Measurements from ENCODE around the gene INO80D.
A peak's percentile ranks its signal among the peaks of the same experiment; 100 is the strongest.

Gene INO80D

DNA sequence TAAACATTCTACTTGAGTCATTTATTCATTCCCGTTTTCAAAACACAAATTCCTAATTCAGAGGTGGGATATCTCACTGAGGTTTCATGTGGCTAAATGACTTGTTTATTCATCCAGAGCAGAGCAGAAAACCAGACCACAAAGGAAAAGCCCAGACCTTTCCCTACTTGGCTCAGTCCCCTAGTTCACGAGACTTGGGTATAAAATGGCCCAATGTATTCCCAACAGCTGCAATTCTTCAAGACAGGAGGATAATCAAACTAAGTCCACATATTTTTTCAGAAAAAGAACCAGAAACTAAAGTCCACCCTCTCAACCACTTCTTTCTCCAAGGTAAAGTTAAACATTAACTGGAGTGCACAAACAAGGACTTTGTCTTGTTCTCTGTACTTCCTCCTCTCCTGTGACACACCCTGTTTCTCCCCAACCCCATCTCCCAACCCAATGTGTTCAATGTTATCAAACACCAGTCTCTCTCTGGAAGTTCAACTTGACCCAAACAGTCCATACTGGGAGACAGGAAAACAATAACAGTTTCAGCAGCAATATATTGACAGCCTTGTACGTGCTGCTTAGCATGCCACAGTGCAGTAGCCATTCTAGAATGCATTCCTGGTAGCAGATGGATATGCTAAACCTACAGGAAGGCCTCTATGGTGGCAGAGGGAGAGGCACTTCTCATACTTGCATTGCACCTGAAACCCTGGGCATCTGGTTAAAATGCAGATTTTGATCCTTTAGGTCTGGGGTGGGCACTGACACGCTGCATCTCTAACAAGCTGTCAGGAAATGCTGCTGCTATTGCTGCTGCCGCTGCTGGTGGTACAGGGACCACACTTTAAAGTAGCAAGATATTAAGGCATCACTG is 110.7 kb downstream of the INO80D start:
- DNase-seq, result no peak

- no peak for DNase-seq
Observed at GRCh38 chr2:205972113-205972512, 113.9 kb downstream of the INO80D start.

DNA sequence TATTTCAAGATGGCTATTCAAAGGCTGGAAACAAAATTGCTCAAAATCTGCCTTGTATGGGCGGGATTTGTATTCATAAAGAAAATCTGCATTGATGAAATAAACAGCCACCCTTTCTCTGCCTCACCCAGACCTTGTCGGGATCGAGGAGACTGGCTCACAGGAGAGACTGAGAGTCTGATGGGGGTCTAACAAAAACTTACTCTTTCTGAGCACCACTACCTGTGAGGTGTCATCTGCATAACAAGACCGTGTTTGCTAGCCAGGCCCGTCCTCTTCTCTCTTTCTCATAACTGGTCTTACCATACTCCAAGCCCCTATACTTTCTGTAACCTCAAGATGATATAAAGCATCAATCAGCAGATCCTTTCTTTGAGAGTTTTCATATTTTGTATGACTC is 115.6 kb downstream of the INO80D start:
- DNase-seq, result no peak

DNA sequence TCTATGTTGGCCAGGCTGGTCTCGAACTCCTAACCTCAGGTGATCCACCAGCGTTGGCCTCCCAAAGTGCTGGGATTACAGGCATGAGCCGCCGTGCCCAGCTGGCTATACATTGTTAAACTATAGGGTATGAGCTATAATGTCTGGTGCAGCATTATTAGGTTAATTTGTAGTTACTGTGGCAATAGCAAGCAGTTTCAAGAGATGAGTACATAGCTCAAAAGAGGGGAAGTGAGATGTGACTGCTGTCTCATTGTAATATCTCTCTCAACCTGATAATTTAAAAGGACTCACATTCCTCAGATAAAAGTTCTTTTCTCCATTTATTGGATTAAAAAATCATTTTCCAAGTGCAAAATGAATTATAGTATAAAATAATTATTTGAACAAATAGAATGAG is 116.4 kb downstream of the INO80D start:
- DNase-seq, result no peak

DNA sequence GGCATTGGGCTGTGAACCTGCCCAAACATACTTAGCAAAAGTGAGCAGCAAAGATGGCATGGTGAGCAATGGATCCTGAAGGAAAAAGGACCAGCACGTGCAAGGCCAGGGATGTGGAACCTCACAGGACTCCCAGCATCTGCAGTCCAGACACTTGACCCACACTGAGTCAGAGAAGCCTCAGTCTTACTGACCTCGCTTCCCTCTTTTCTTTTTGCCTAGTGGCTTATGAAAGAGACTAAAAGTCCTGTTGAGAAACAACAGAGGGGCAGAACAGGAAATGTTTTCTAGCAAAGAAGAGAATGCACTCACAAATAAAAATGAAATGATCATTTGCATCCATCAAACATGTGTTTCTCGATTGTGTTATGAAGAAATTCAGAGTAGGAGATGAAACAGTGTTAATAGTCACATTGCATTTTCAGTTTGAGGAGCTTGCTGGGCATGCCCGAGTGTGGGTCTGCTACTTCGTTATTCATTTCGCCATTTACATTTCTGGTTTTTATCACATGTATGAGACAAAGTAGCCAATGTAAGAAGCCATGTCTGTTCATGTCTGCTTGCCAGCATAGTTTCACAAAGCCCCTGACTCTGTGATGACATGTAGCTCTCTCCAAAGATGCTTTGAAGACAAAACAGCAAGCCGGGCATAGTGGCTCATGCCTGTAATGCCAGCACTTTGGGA is 118.4 kb downstream of the INO80D start:
- no peak for DNase-seq

- no peak for DNase-seq
Observed at GRCh38 chr2:205965707-205966106, 120.3 kb downstream of the INO80D start.

DNA sequence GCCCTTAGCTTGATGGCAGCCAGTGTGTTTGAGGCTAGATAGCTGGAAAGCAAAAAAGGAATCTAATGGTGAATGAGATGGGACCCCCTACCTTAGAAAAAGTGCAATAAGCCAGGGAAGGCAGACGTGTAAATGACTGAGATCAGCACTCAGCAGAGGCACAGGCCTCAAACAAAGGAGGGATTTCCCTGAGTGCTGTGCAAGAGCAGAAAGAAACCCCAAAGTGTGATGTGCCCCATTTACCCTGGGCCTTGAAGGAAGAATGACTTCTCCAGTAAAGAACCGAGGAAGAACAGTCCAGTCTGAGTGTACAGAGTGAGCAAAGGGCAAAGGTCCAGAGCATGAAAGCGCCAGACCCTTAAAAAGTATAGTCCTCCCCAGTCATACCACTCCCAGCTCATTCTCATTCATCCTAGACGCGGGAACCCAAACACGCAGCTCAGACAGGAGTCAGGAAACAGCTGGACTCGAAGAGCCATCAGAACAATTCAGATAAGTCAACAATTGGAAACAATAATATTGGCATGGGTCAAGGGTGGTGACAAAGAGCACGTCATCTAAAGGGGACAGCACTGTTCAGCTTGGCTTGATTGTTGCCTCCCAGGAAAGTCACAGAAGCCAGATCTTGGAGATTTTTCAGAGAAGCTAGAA is 121.7 kb downstream of the INO80D start:
- DNase-seq, result no peak

DNA sequence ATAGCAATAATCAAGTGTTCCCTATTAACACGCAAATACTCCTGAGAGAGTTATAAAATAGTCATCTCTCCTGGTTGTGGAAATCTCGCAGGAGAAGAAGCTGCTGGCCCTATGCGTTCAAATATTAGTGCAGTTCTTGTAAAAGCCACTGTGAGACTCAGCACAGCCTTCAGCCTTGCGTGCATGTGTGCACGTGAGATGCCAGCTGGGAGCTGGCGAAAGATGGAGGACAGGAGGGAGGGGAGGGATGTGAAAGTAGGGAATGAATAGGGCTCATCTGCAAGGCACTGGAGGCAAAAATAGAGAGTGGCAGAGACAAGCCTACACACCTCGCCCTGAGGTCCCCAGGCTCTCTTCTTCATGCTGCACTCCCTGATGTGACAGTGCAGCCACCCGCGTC is 126.5 kb downstream of the INO80D start:
- DNase-seq, result no peak

GRCh38 chr2:205957452-205958154 is 128.4 kb downstream of the INO80D start:
- DNase-seq, result no peak

DNA sequence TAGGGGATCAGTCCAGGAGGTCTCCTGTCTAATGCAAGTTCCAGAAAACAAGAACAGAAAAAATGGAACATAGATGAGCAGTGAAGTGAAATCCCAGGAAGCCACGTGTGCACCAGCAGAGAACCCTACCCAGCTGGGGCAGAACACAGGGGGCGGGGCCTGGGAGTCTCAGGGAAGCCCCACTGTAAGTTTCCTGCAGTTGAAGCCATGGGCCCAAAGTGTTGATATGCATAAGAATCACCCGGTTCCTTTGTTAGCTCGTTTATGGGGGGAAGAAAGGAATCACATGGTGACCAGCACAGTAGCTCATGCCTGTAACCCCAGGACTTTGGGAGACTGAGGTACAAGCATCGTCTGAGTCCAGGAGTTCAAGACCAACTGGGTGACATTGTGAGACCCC is 131.3 kb downstream of the INO80D start:
- no peak for DNase-seq

DNA sequence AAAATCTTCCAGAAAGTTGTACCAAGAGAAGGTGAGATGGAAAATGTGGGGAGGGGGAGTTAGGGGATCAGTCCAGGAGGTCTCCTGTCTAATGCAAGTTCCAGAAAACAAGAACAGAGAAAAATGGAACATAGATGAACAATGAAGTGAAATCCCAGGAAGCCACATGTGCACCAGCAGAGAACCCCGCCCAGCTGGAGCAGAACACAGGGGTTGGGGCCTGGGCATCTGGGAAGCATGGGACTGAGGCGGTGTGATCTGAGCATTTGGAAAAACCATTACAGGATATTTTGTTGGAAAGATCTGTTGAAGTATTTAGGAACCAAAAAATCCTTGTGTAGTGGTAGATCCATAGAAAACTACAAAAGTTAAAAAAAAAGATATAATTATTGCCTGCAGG is 133.7 kb downstream of the INO80D start:
- DNase-seq, result no peak

DNA sequence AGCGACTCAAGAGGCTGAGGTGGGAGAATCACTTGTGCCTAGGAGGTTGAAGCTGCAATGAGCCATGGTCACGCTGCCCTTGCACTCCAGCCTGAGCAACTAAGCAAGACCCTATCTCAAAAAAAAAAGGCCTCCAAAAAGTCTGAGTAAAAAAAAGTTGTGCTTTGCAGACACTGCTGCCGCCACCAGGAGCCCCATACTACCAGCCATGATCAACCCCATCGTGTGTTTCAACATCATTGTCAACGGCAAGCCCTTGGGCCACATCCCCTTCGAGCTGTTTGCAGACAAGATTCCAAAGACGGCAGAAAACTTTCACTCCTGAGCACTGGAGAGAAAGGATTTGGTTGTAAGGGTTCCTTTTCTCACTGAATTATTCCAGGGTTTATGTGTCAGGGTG is 137.1 kb downstream of the INO80D start:
- DNase-seq, result no peak

DNA sequence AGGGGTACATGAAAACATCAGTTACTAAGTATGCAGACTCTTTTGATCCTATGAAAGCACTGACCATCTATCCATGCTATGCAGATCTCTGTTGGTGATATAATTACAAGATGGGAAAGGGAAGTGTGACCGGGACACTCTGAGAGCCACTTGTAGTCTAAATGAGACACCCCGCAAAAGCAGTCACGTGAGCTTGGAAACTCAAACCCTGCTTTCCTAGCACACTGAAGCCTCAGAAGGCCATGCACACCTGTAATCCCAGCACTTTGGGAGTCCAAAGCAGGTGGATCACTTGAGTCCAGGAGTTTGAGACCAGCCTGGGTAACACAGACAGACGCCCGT is 137.5 kb downstream of the INO80D start:
- no peak for DNase-seq

DNA sequence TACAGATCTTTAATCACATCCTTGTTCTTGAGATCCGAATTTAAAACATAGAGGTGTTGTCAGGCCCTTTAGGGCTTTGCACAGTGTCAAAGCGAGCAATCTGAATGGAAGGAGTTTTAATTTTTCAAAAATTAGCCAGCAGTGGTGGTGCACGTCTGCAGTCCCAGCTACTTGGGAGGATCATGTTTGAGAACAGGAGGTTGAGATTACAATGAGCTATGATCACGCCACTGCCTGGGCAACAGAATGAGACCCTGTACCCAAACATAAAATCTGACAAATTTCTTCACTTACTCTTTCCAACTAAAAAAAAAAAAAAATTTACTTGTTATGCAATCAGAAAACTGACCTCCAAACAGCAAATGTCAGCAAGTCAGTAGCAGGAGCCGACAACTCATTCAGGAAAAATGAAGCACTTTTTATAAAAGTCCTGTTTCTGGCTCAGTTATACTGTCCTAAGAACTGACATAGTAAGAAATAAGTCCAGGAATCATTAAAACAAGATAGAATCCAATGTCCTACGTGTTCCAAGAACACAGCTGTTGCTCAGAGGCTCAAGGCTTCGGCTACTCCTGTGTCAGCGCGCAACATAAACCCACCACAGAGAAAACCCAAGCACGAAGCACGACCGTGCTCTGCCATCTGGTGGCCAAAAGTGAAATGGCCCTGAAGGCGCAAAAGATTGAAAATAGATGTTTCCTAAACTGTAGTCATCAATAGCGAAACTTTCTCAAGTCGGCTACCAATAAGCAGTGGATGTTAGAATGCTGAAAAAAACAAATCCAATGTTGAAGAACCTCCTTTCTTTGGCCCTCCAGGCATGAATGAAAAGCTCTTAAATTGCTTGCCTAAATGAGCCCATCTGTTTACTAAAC is 138.1 kb downstream of the INO80D start:
- DNase-seq, result peak; percentile 58

DNA sequence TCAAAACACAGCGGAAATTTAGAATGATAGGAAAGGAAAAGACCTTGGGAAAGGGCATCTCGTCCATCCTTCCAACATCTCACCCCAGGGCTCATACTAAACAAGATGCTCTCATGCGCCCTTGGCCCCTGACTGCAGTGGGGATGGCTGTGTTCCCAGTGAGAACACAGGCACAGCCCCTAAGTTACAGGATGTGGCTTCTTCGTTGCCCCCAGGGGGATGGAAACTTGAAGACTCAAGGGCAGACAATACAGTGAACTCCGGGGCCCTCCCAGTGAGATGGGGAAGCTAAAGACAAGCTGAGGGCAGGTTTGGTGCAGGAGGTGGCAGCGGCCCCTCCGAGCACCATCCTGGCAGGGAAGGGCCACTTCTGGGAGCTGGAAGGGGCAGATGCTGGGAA is 139.7 kb downstream of the INO80D start:
- no peak for DNase-seq
